GM21576 (cell line): ENCODE data around the gene LECT2.

Source experiments
- ATAC-seq: cut with Tn5 transposase; IDR thresholded peaks from one replicate; pipeline ENCODE4 v1.9.1; 2021; ENCODE audit warnings: mild to moderate bottlenecking, moderate library complexity; ENCODE audit not compliant: unreplicated experiment

LECT2 gene

GRCh38 chr5:135941711-135942110, 13.1 kb downstream of the LECT2 start:
- no peak for ATAC-seq

- ATAC-seq = no peak
Observed at GRCh38 chr5:135937245-135937911, 17.4 kb downstream of the LECT2 start.

- no peak for ATAC-seq
Observed at GRCh38 chr5:135934939-135935338, 19.8 kb downstream of the LECT2 start.

GRCh38 chr5:135930949-135931295, 23.9 kb downstream of the LECT2 start:
- no peak for ATAC-seq

- ATAC-seq = no peak
Observed at GRCh38 chr5:135930029-135930948, 24.5 kb downstream of the LECT2 start.

- no peak for ATAC-seq
Observed at GRCh38 chr5:135921388-135921787, 33.4 kb downstream of the LECT2 start.

- no peak for ATAC-seq
Observed at GRCh38 chr5:135920199-135920598, 34.6 kb downstream of the LECT2 start.

- ATAC-seq = no peak
Observed at GRCh38 chr5:135916638-135917263, 38.0 kb downstream of the LECT2 start.

GRCh38 chr5:135915466-135916001, 39.2 kb downstream of the LECT2 start:
- ATAC-seq = no peak

- no peak for ATAC-seq
Observed at GRCh38 chr5:135913713-135914626, 40.8 kb downstream of the LECT2 start.

- no peak for ATAC-seq
Observed at GRCh38 chr5:135905144-135905543, 49.6 kb downstream of the LECT2 start.

GRCh38 chr5:135901633-135902032, 53.1 kb downstream of the LECT2 start:
- ATAC-seq = no peak

- ATAC-seq = no peak
Observed at GRCh38 chr5:135900276-135900675, 54.5 kb downstream of the LECT2 start.

- ATAC-seq = no peak
Observed at GRCh38 chr5:135898651-135899050, 56.1 kb downstream of the LECT2 start.
